NCI-H1436 (cell line): ENCODE data around the gene SMARCB1.

ENCODE experiments used
- DNase-seq: peaks from one replicate; lab custom pipeline; 2025; lab: John Stamatoyannopoulos, UW

Gene SMARCB1

DNA sequence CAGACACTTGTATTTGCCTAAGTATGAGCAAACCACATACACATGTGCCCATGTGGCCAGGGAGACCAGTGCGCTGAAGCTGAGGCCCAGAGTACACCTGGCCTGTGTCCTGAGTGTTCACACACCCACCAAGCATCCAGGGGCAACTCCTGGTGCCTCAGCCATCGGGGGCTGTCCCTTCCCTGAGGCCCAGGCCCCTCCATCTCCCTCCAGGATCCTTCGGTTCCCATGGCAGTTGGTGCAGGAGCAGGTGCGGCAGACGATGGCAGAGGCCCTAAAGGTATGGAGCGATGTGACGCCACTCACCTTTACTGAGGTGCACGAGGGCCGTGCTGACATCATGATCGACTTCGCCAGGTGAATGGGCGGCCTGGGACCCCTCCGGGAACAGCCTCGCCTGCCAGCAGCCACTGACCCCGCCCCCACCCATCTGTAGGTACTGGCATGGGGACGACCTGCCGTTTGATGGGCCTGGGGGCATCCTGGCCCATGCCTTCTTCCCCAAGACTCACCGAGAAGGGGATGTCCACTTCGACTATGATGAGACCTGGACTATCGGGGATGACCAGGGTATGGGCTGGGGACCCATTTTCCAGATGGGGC lies 6.5 kb upstream of the SMARCB1 start:
- no peak for DNase-seq

DNA sequence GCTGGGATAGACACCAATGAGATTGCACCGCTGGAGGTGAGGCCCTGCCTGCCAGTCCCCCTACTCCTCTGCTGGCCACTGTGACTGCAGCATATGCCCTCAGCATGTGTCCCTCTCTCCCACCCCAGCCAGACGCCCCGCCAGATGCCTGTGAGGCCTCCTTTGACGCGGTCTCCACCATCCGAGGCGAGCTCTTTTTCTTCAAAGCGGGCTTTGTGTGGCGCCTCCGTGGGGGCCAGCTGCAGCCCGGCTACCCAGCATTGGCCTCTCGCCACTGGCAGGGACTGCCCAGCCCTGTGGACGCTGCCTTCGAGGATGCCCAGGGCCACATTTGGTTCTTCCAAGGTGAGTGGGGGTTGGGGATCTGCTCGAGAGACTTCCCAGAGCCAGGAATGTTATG lies 5.7 kb upstream of the SMARCB1 start:
- DNase-seq = no peak

DNA sequence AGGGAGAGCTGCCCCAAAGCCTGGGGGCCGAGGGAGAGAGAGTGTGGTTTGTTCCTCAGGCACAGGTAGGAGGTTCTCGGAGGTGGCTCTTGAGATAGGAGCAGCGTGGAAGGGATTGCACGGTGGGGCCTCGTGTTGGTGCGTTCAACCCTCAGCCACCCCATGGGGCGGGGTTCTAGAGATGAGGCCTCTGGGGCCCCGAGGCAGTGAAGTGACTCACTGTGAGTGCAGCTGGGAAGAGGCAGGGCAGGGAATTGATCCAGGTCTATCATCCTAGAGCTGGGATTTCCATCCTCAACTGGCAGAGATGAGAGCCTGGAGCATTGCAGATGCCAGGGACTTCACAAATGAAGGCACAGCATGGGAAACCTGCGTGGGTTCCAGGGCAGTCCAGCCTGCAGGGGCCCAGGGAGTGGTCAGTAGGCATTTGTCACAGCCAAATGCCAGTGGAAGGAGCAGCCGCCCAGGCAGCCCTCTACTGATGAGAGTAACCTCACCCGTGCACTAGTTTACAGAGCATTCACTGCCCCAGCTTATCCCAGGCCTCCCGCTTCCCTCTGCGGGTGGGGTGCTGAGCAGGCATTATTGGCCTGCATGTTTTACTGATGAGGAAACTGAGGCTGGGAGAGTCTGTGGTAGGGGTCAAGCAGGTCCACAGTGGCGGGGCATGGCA lies 5.1 kb upstream of the SMARCB1 start:
- no peak for DNase-seq

DNA sequence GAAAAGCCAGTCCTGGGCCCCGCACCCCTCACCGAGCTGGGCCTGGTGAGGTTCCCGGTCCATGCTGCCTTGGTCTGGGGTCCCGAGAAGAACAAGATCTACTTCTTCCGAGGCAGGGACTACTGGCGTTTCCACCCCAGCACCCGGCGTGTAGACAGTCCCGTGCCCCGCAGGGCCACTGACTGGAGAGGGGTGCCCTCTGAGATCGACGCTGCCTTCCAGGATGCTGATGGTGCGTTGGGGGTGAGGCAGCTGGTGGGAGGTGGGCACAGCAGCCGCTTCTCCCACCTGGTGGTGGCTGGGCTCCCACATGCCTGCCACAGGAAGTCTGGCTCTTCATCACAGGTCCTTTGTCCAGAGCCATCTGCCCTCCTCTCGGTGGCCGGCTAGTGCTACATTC lies 4.5 kb upstream of the SMARCB1 start:
- no peak for DNase-seq

DNA sequence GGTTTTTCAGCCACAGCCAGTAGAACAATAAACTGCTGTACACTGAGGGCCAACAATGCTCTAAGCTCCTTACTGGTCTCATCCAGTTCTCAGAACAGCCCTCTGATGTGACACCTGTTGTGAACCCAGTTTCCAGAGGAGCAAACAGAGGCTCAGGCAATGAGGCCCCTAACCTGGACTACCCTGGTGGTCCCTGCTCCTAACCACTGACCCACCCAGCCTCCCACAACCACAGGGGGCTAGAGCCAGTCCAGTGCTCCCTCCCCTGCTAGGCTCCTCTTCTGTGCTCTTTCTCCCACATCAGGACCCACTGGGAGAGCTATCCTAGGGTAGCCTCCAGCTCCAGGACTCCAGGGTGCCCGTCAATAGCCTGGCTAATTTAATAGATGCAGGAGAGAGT lies 4.1 kb upstream of the SMARCB1 start:
- DNase-seq = no peak

- DNase-seq = no peak
Measured at GRCh38 chr22:23783265-23784150, 3.3 kb upstream of the SMARCB1 start.

- DNase-seq = no peak
Measured at GRCh38 chr22:23784215-23784732, 2.5 kb upstream of the SMARCB1 start.

DNA sequence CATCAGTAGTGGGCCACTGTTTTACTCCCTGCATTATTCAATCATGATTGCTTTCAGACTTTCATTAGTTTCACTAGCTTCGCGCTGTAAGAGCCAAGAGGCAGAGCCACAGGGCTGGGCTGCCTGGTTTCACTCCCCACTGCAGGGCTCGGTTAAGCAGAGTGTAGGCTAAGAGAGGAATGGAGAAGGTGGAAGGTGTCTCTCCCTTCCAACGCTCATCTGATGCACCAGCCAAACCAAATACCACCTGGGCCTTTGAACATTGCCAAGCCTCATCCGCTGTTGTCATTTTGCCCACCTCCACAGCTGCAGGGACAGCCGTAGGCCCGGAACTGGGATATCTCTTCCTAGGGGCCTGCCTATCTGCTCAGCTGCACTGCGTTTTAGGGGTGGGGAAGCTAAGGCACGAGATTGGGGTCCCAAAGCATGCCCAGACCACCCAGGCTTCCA lies 480 bp upstream of the SMARCB1 start:
- no peak for DNase-seq

- DNase-seq = no peak
Measured at GRCh38 chr22:23787600-23787896, 782 bp downstream of the SMARCB1 start.

GRCh38 chr22:23787910-23788309 lies 1.1 kb downstream of the SMARCB1 start:
- no peak for DNase-seq

GRCh38 chr22:23789121-23789520 lies 2.4 kb downstream of the SMARCB1 start:
- peak; percentile 44 for DNase-seq

GRCh38 chr22:23789638-23790037 lies 2.9 kb downstream of the SMARCB1 start:
- DNase-seq = no peak

DNA sequence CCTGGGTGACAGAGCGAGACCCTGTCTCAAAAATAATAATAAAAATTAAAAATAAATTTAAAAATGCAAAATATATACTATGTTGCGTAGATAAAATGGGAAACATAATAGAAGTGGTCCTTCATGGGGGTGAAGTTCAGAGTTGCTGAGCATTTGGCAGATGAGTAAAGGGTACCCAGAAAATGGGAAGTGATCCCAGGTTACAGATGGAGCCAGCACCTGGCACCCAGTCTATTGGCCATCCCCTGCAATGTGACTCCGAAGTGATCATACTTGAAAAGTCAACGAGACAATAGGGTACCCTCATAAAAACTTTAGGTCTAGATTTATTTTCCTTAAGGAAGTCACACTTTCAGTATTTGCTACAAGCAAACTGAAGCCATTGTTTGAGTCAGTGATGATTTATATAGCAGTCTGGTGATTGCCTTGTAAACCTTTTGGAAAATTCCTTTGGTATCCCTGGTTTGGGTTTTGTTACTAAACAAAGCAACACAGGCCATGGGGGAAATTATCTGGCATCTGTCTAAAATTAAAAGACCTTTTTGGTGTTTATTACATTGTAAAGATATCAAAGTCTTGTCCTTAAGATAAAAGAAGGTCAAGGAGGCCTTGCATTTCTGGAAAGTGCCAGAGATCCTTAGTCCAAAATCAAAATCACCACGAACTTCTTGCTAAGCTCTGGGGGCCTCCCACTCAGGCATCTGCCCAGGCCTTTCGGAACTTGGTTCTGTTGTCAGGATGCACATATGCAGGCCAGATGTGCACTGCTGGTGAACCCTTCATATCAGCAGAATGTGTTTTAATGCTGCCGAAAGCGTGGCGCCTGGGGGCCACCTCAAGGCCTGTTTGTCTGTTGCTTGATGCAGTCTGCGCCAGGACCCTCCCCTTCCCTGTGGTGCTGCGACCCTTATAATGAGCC lies 4.3 kb downstream of the SMARCB1 start:
- DNase-seq = no peak

GRCh38 chr22:23791738-23792645 lies 5.2 kb downstream of the SMARCB1 start:
- DNase-seq = no peak

DNA sequence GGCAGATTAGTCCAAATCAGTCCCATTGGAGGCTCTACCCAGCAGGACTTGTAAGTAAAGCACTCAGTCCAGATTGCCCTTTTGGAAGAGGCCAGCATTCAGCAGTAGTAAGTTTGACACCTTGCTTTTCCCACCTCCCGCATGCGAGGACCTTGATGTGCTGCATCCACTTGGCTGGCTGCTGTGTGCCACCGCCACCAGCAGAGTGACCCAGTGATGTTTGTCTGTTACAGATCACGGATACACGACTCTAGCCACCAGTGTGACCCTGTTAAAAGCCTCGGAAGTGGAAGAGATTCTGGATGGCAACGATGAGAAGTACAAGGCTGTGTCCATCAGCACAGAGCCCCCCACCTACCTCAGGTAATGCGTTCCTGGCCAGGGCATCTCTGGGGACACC lies 6.6 kb downstream of the SMARCB1 start:
- DNase-seq = no peak

DNA sequence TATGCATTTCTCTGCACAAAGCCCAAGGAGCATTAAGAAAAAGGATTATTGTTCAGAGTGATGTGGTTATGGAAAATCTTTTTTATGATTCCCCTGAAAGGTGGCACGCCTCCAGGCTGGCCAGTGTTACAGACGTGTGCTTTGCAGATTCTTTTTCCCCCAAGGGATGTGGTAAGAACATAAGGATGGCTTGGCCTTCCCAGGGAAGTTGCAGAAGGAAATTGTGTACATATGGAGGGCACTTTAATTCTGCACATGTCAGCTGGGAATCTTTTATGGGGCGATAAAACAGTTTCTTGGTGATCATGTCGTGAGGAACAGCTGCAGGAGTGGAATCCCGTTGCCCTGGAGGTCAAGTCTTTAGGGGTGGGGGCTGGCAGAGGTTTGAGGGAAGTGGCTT lies 9.7 kb downstream of the SMARCB1 start:
- no peak for DNase-seq

GRCh38 chr22:23800297-23801237 lies 13.8 kb downstream of the SMARCB1 start:
- DNase-seq = no peak

DNA sequence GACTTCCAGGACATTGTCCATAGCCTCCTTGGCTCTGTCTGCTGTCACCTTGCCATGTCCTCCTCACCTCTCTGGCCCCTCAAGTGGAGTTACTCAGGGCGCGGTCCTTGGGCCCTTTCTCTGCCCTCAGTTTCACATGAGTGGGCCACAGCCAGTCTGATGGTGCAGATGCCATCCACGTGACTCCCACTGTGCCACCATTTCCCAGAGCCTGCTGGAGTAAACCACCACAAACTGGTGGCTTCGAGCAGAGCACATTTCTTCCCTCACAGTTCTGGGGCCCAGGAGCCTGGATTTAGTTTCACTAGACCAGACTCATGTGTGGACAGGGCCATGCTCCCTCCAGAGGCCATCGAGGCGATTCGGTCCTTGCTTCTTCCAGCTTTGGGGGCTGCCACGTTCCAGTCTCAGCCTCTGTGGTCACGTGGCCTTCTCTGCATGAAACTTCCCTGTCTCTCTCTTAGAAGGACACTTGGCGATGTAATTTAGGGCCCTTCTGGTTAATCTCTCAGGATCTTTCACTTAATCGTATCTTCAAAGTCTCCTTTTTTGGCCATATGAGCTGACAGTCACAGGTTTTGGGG lies 14.6 kb downstream of the SMARCB1 start:
- no peak for DNase-seq

- no peak for DNase-seq
Measured at GRCh38 chr22:23801886-23802377, 15.2 kb downstream of the SMARCB1 start.
